NCI-H510A (cell line): Measurements from ENCODE around the gene HIRA.

Experiments used
- DNase-seq: peaks from one replicate; lab custom pipeline; 2025; lab: John Stamatoyannopoulos, UW

HIRA gene

GRCh38 chr22:19357270-19358105 lies 74.0 kb downstream of the HIRA start:
- DNase-seq: no peak

- no peak for DNase-seq
These were observed 74.7 kb downstream of the HIRA start for GRCh38 chr22:19356708-19357269.

DNA sequence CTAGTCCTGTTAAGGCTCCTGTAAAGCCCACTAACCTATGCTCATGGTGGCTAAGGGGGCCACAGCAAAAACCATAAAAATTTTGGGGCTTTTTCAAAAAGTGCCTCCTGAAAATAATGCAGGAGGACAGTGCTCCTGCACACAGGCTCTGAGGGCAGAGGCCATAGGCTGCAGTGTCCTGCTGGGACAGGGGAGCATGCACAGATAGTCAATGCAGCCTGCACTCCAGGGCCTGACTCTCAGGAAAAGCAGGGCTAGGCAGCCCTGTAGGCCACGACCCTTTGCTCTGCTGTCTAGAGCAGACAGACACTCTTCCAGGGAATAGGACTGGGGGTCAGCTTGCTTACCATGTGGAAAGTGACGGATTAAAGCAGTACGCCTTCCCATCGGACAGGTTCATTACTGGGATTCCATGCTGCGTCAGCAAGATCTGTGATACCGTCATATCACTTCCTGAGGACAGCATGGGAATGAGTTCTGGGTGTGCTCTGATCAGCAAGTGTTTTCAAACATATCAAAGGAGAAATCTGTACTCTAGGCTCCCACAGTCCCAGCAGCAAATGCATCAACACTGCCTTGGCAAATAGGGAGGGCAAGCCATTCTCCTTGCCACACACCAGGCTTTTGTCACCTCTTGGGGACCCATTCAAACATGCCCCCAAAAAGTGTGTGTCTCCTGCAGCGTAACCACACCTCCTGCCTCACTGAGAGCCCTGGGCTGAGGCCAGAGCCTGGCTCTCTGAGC lies 75.9 kb downstream of the HIRA start:
- DNase-seq: no peak

- DNase-seq: no peak
These were observed 77.3 kb downstream of the HIRA start for GRCh38 chr22:19354201-19354600.

DNA sequence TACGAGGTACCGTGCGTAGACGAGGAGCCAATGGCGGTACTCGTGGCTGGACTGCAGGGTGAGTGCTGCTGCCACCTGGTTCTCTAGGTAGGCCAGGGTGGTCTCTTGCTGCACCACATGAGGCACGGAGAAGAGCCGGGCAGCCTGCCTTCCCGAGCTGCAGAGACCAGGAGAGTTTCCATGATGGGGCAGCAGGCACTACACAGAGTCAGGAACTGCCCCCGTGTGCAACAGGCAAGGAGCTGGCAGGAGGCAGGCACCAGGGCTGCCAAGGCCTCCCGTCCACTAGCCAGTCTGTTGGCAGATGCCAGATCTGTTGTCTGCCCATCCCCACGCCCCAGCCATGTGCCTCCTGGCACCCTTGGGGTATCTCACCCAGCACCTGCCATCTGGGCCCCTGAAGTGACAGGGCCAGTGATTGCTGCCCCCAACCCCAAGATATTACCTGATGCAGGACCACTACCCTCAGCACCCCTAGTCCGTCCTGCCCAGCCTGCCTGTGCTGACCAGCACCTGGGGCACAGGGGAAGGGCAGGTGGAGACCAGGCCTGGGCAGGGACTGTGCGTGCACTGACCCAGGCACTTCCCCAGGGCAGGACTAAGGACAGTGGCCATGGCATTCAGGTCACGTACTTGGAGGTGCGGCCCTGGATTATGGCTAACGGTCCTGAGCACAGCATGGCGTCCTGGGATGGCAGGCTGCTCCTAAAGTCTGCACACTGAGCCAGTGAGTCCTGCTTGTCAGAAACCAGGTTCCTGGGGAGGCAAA lies 78.0 kb downstream of the HIRA start:
- DNase-seq: no peak

DNA sequence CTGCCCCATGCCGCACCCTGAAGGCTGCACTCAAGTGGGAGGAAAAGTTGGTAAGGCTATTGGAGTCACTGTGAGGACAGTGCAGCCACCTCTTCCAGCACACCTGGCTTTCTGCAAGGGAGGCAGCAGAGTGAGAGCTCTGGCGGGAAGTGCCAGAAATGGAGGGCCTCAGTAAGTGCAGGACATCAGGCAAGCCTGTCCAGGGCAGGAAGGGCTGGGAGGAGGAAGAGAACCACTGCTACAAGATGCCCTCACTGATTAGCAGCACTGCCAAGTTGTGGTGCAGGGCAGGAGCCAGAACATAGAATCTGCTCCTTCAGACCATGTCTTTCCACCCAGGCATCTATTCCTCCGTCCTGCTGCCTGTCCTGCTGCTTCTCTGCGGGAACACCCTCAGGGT lies 78.8 kb downstream of the HIRA start:
- DNase-seq: no peak

GRCh38 chr22:19352217-19352616 lies 79.3 kb downstream of the HIRA start:
- no peak for DNase-seq

DNA sequence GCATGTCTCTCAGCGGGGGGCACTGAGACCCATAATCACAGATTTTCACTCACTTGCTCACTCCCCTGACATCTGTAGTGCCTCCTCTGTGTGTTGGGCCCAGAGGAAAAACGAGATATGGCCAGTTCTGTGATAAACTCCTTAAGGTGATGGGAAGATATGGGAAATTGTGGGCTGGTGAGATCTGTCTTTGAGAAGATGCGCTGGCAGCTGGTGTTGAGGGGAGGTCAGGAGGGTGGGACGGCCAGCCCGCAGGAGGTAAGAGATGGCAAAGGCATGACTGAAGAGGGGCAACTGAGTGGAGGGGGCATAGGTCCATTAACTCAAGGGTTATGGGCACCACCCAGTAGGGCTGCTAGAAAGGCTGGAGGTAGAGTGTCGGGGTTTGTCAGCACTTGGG lies 79.9 kb downstream of the HIRA start:
- DNase-seq: no peak

DNA sequence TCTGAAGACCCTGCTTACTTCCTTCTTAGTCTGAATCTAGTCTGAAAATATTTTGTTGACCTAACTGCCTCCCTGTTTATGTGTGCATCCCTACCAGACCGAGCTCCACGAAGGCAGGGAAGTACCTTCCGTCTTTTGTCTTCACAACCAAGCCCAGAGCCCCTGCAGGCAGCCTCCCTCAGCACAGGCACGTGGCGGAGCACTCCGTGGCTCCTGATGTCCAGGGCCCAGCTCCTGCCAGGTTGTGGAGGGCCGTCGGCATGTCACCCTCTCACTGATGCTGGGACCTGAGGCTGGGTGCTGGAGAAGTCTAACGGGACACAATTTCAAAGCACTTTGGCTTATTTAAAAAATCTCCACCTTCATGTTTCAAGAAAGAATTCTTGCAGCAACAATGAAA lies 80.6 kb downstream of the HIRA start:
- DNase-seq: no peak

DNA sequence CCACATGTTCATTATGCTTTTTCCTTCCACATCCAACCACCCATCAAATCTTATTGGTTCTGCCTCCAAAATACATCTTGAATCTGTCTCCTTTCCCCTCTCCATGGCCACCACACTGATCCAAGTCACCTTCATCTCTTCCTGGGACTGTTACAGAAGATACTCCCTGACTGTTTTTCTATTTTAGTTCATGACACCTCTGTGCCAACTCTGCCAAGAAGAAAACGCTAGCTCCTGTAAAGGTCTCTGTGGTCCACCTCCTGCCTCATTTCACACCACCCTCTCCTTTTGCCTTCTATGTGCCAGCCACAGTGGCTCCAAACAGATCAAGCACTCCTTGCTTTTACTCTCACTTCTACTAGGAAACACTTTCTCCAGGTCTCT lies 81.1 kb downstream of the HIRA start:
- DNase-seq: no peak

- DNase-seq: no peak
These were observed 81.6 kb downstream of the HIRA start for GRCh38 chr22:19349778-19350475.

GRCh38 chr22:19346677-19347265 lies 84.8 kb downstream of the HIRA start:
- no peak for DNase-seq

DNA sequence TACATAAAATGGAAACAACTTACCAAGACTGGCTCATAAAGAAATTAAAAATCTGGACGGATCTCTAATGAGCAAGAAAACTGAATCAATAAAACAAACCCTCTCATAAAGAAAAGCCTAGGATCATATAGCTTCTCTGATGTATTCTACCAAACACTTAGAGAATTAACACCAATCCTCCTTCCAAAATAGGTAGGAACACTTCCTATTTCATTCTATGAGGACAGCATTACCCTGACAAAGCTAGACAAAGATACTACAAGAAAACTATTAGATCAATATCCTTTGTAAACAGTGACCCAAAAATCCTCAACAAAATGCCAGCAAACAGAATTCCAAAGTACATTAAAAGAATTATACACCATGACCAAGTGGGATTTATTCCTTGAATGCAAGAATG lies 87.1 kb downstream of the HIRA start:
- DNase-seq: no peak

DNA sequence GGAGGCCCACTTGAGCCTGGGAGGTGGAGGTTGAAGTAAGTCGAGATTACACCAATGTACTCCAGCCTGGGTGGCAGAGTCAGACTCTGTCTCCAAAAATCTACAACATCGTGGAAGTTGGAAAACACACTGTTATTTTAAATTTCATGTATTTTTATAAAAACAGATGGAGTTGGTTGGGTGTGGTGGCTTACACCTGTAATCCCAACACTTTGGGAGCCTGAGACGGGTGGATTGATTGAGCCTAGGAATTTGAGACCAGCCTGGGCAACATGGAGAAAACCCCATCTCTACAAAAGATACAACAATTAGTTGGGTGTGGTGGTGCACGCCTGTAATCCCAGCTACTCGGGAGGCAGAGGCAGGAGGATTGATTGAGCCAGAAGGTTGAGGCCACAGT lies 88.1 kb downstream of the HIRA start:
- DNase-seq: no peak

- no peak for DNase-seq
These were observed 90.0 kb downstream of the HIRA start for GRCh38 chr22:19341500-19341899.

DNA sequence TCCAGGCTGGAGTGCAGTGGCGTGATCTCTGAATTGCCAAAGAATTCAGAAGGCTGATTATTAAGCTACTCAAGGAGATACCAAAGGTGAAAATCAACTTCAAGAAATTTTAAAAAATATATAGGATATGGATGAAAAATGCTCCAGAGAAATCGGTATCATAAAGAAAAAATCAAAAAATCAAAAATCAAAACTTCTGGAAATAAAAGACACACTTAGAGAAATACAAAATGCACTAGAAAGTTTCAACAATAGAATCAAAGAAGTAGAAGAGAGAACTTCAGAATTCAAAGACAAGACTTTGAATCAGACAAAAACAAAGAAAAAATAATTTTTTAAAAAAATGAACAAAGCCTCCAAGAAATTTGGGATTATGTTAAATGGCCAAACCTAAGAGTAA lies 94.4 kb downstream of the HIRA start:
- DNase-seq: no peak

DNA sequence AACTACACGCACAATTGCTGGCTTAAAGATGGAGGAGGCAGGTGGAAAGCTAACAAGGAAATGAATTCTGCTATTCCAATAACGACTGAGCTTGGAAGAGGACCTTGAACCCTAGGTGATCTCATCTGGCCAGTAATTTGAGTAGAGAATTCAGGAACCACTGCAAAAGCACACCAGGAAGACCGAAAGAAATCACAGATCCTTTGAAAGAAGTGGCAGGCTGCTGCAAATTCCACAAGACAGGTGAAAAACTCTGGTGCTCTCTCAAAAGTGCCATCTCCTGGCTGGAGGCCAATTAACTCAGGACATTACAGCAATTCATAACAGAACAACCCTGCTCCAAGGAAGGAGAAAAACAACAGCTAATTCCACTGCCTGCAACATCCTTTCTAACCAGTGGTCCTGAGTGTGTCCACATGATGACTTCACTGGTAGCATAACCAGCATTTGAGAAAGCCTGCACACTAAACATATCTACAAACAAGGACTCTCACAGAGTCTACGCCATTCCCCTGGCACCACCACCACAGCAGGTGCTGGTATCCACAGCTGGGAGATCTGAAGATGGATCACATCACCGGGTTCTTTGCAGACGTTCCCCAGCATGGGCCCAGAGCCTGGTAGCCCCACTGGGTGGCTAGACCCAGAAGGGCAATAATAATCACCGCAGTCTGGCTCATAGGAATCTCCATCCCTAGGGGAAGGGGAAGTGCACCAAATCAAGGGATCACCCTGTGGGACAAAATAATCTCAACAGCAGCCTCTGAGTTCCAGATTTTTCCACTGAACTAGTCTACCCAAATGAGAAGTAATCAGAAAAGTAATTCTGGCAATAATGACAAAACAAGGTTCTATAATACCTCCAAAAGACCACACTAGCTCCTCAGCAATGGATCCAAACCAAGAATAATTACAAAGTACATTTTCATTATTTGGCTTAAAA lies 95.1 kb downstream of the HIRA start:
- no peak for DNase-seq

DNA sequence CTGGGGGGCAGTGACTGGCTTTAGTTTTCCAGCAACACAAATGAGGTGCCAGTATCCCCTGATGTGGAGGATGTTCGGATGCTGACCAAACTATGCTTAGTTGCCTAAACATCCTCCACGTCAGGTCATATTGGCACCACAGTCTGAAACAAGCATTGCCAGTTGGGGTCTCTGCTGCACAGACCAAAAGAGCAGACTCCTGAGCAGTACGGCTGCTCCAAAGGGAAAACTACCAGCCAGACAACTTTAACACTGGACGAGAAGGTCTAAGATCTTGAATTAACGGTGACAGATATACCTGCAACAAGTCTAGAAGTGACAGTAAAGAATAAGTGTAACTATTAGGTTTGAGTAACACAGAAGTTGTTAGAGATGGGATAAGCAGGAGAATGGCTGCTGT lies 99.6 kb downstream of the HIRA start:
- no peak for DNase-seq

DNA sequence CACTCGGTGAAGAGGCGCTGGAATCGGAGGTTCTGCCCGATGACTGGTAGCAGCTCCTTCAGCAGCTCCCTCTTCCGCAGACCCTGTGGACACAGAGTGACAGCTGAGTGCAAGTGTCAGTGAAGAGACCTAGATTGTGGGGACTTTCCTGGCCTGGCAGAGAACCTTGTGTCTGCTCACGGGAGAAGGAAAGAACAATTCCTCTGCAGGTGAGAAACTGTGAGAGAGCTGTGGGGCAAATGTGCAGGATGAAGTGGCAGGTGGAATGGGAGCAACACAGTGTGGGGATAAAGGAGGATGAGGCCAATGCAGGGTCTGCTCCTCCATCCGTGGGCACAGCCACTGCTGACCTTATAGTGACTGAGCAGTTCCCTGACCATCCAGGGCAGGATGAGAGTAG lies 100.1 kb downstream of the HIRA start:
- DNase-seq: no peak

- DNase-seq: no peak
These were observed 100.6 kb downstream of the HIRA start for GRCh38 chr22:19330865-19331418.
